H1 (cell line): Measurements from ENCODE around the gene WFDC8. TPM values are rescaled to one million over a fixed set of nuclear protein-coding genes. Genes with fewer than 3 reads are reported as not detected.

Experiments
- CTCF ChIA-PET: fragments of 300-600 bp; sonication (Branson Sonifier 250); formaldehyde crosslinking; loops from one replicate; lab custom pipeline; 2021; ENCODE audit not compliant: partially characterized antibody; lab: Charles Lee
- POLR2A ChIA-PET: fragments of 300-600 bp; sonication (Branson Sonifier 250); formaldehyde crosslinking; loops from one replicate; lab custom pipeline; 2021; ENCODE audit warnings: inconsistent platforms; ENCODE audit not compliant: partially characterized antibody; lab: Charles Lee
- DNase-seq, 2 experiments: peaks; one replicate each; pipeline versions ENCODE4 v3.0.0 to v3.0.0-alpha.2; 2010 to 2022; ENCODE audit warnings: low spot score in 2 of 2, low read depth in 1 of 2, mixed read lengths in 1 of 2
- FAIRE-seq: peaks from 2 replicates; lab custom pipeline; 2011; peaks lifted over from hg19 to GRCh38; lab: Jason Lieb, UNC
- H2AFZ ChIP-seq: 2 replicates; pipeline ENCODE4 v1.8.1; 2012; ENCODE audit warnings: low read length, inconsistent platforms
- H2AK5ac ChIP-seq: 2 replicates; pipeline ENCODE4 v1.6.1; 2013; ENCODE audit warnings: low read depth, low read length
- H2BK120ac ChIP-seq: replicated peaks from 2 replicates; pipeline ENCODE3; 2013; ENCODE audit warnings: low read depth, low read length, inconsistent platforms
- H2BK12ac ChIP-seq: 2 replicates; pipeline ENCODE4 v1.6.1; 2013; ENCODE audit warnings: low read depth, low read length
- H2BK15ac ChIP-seq: 2 replicates; pipeline ENCODE4 v1.6.1; 2013; ENCODE audit warnings: low read length
- H2BK20ac ChIP-seq: 2 replicates; pipeline ENCODE4 v1.6.1; 2013; ENCODE audit warnings: low read length
- H2BK5ac ChIP-seq: 2 replicates; pipeline ENCODE4 v1.6.1; 2013; ENCODE audit warnings: low read depth, low read length
- H3K14ac ChIP-seq: 2 replicates; pipeline ENCODE4 v1.6.1; 2013; ENCODE audit warnings: inconsistent platforms; ENCODE audit not compliant: insufficient read length
- H3K18ac ChIP-seq: 2 replicates; pipeline ENCODE4 v1.6.1; 2013; ENCODE audit warnings: low read length; ENCODE audit errors: extremely low read depth
- H3K23ac ChIP-seq: 2 replicates; pipeline ENCODE4 v1.6.1; 2013; ENCODE audit warnings: inconsistent platforms; ENCODE audit not compliant: insufficient read length
- H3K23me2 ChIP-seq: 2 replicates; pipeline ENCODE4 v1.6.1; 2013; ENCODE audit warnings: low read depth, low read length
- H3K27ac ChIP-seq: 2 replicates; pipeline ENCODE4 v1.6.1; 2011; ENCODE audit warnings: low read depth, low read length, inconsistent platforms
- H3K27me3 ChIP-seq, 4 experiments: replicated peaks in 1 of 4; 1 replicate in 1 of 4; 2 replicates in 3 of 4; pipeline versions ENCODE4 v1.6.1 to v1.8.1; 2011 to 2013; ENCODE audit warnings: low read length in 3 of 4, mild to moderate bottlenecking in 3 of 4, inconsistent platforms in 2 of 4, mixed read lengths in 2 of 4, moderate library complexity in 1 of 4; ENCODE audit not compliant: control insufficient read depth in 3 of 4, insufficient read depth in 3 of 4; ENCODE audit errors: extremely low read depth in 1 of 4
- H3K36me3 ChIP-seq, 4 experiments: 2 replicates each; pipeline versions ENCODE4 v1.6.1 to v1.8.1; 2011 to 2013; ENCODE audit warnings: mild to moderate bottlenecking in 4 of 4, low read length in 3 of 4, moderate library complexity in 2 of 4, control low read depth in 1 of 4, inconsistent platforms in 1 of 4; ENCODE audit not compliant: insufficient read depth in 4 of 4, control insufficient read depth in 2 of 4
- H3K4ac ChIP-seq: replicated peaks from 2 replicates; pipeline ENCODE3; 2013; ENCODE audit warnings: low read length, low read depth, mixed read lengths, inconsistent platforms; ENCODE audit not compliant: insufficient read length
- H3K4me1 ChIP-seq, 4 experiments: replicated peaks in 1 of 4; 1 replicate in 1 of 4; 2 replicates in 3 of 4; pipeline versions ENCODE4 v1.6.1 to v1.8.1; 2011 to 2013; ENCODE audit warnings: low read length in 3 of 4, inconsistent platforms in 2 of 4, mixed read lengths in 1 of 4; ENCODE audit not compliant: insufficient read depth in 4 of 4, control insufficient read depth in 3 of 4
- H3K4me2 ChIP-seq, 2 experiments: 2 replicates each; pipeline versions ENCODE4 v1.6.1 to v1.8.1; 2011 to 2013; ENCODE audit warnings: low read depth in 2 of 2, low read length in 2 of 2, control low read depth in 1 of 2, inconsistent platforms in 1 of 2, mild to moderate bottlenecking in 1 of 2; ENCODE audit not compliant: insufficient read depth in 1 of 2
- H3K4me3 ChIP-seq, 4 experiments: fragments of 200-600, 300-600 bp in 1 of 4; sonication (generic), shearing (Covaris generic), sonication (Bioruptor Twin) in 1 of 4; 2 replicates each; pipeline versions ENCODE4 v1.5.1 to v1.8.1; 2011 to 2016; ENCODE audit warnings: low read length in 4 of 4, low read depth in 3 of 4, control low read depth in 2 of 4, inconsistent platforms in 2 of 4, mild to moderate bottlenecking in 2 of 4, mixed read lengths in 1 of 4, moderate library complexity in 1 of 4; ENCODE audit not compliant: insufficient read depth in 2 of 4; ENCODE audit errors: extremely low read depth in 1 of 4
- H3K56ac ChIP-seq: replicated peaks from 2 replicates; pipeline ENCODE3; 2013; ENCODE audit warnings: low read depth, mild to moderate bottlenecking, mixed read lengths, low read length, inconsistent platforms; ENCODE audit not compliant: insufficient read length
- H3K79me1 ChIP-seq: 2 replicates; pipeline ENCODE4 v1.6.1; 2013; ENCODE audit warnings: low read depth, low read length, control low read depth
- H3K79me2 ChIP-seq, 2 experiments: 2 replicates each; pipeline versions ENCODE4 v1.6.1 to v1.8.1; 2012 to 2013; ENCODE audit warnings: low read length in 2 of 2, mild to moderate bottlenecking in 2 of 2, inconsistent platforms in 1 of 2; ENCODE audit not compliant: insufficient read depth in 2 of 2, control insufficient read depth in 1 of 2
- H3K9ac ChIP-seq, 4 experiments: replicated peaks in 1 of 4; 1 replicate in 1 of 4; 2 replicates in 3 of 4; pipeline versions ENCODE4 v1.6.1 to v1.8.1; 2011 to 2013; ENCODE audit warnings: low read depth in 3 of 4, low read length in 3 of 4, control low read depth in 2 of 4, mild to moderate bottlenecking in 2 of 4, moderate library complexity in 2 of 4, inconsistent platforms in 1 of 4; ENCODE audit errors: extremely low read depth in 1 of 4
- H3K9me3 ChIP-seq, 2 experiments: 2 replicates each; pipeline versions ENCODE4 v1.6.1 to v1.8.1; 2012 to 2013; ENCODE audit warnings: mild to moderate bottlenecking in 2 of 2, moderate library complexity in 2 of 2, control low read depth in 1 of 2, inconsistent platforms in 1 of 2, low read depth in 1 of 2, low read length in 1 of 2, mixed read lengths in 1 of 2; ENCODE audit not compliant: insufficient read depth in 2 of 2
- H4K20me1 ChIP-seq, 2 experiments: replicated peaks in 1 of 2; 2 replicates each; pipeline versions ENCODE3 to v1.8.1; 2011 to 2013; ENCODE audit warnings: inconsistent platforms in 2 of 2, low read length in 2 of 2, mild to moderate bottlenecking in 1 of 2; ENCODE audit not compliant: insufficient read depth in 2 of 2, control insufficient read depth in 1 of 2
- H4K5ac ChIP-seq: 2 replicates; pipeline ENCODE4 v1.6.1; 2013; ENCODE audit warnings: low read length, low read depth, mixed read lengths, inconsistent platforms; ENCODE audit not compliant: insufficient read length
- H4K8ac ChIP-seq: 2 replicates; pipeline ENCODE4 v1.8.0; 2013; ENCODE audit warnings: mild to moderate bottlenecking, moderate library complexity, low read length, inconsistent platforms; ENCODE audit not compliant: insufficient read depth; ENCODE audit errors: extremely low read depth
- H4K91ac ChIP-seq: replicated peaks from 2 replicates; pipeline ENCODE3; 2013; ENCODE audit warnings: low read length, mixed read lengths, inconsistent platforms; ENCODE audit not compliant: insufficient read length
- ASH2L ChIP-seq: fragments of 200-600, 300-600 bp; sonication (generic); IDR thresholded peaks from one replicate; pipeline ENCODE4 v1.7.1; 2017; ENCODE audit warnings: low read length
- BRCA1 ChIP-seq: IDR thresholded peaks from 2 replicates; pipeline ENCODE4 v1.6.1; 2012; ENCODE audit warnings: low read depth, low read length, improper control_type of control experiment
- CEBPB ChIP-seq: IDR thresholded peaks from 2 replicates; pipeline ENCODE4 v1.6.1; 2012; ENCODE audit warnings: low read depth, low read length
- FOSL1 ChIP-seq: IDR thresholded peaks from 2 replicates; pipeline ENCODE4 v1.6.1; 2011; ENCODE audit warnings: mild to moderate bottlenecking, low read depth, low read length, moderate library complexity; ENCODE audit not compliant: insufficient read depth
- HDAC6 ChIP-seq: IDR thresholded peaks from one replicate; pipeline ENCODE4 v1.7.1; 2012; ENCODE audit warnings: low read depth, mild to moderate bottlenecking, inconsistent platforms, low read length, moderate library complexity
- KDM4A ChIP-seq: IDR thresholded peaks from one replicate; pipeline ENCODE4 v1.7.1; 2012; ENCODE audit warnings: low read depth, mild to moderate bottlenecking, moderate library complexity, low read length, inconsistent platforms; ENCODE audit not compliant: severe bottlenecking
- PHF8 ChIP-seq: fragments of 200-600 bp; sonication (generic); conservative IDR thresholded peaks from 2 replicates; pipeline ENCODE4 v1.7.1; 2012; ENCODE audit warnings: low read depth, mild to moderate bottlenecking, inconsistent platforms, low read length, moderate library complexity
- RBBP5 ChIP-seq: IDR thresholded peaks from 2 replicates; pipeline ENCODE4 v1.7.1; 2012; ENCODE audit warnings: low read depth, mild to moderate bottlenecking, inconsistent platforms, low read length, moderate library complexity, borderline replicate concordance
- SAP30 ChIP-seq: fragments of 300-600 bp; sonication (generic); IDR thresholded peaks from 2 replicates; pipeline ENCODE4 v1.7.1; 2012; ENCODE audit warnings: low read length, moderate library complexity, mild to moderate bottlenecking, inconsistent platforms; ENCODE audit not compliant: insufficient read depth, insufficient replicate concordance
- SIN3A ChIP-seq, 2 experiments: IDR thresholded peaks in 1 of 2; conservative IDR thresholded peaks in 1 of 2; 2 replicates each; pipeline ENCODE4 v1.6.1; 2011 to 2012; ENCODE audit warnings: low read length in 2 of 2, improper control_type of control experiment in 1 of 2, low read depth in 1 of 2, mild to moderate bottlenecking in 1 of 2
- SIX5 ChIP-seq: IDR thresholded peaks from 2 replicates; pipeline ENCODE4 v1.6.1; 2011; ENCODE audit warnings: mild to moderate bottlenecking, low read depth, low read length
- SP2 ChIP-seq: IDR thresholded peaks from 2 replicates; pipeline ENCODE4 v1.6.1; 2012; ENCODE audit warnings: mild to moderate bottlenecking, low read length, inconsistent platforms
- TCF12 ChIP-seq: IDR thresholded peaks from 2 replicates; pipeline ENCODE4 v1.6.1; 2011; ENCODE audit warnings: low read depth, mild to moderate bottlenecking, low read length
- YY1 ChIP-seq: IDR thresholded peaks from 2 replicates; pipeline ENCODE4 v1.6.1; 2011; ENCODE audit warnings: low read depth, mild to moderate bottlenecking, low read length
- ZNF274 ChIP-seq: IDR thresholded peaks from 2 replicates; pipeline ENCODE4 v1.7.0; 2012; ENCODE audit warnings: low read length, borderline replicate concordance; ENCODE audit errors: extremely low read depth
- WGBS, 2 experiments: shearing (Covaris generic) in 1 of 2; methylation state at CpG; one replicate each; pipeline versions ENCODE4 v1.1.6 to v1.1.7; 2013 to 2015; ENCODE audit warnings: low lambda C conversion rate in 2 of 2, mixed read lengths in 2 of 2, inconsistent platforms in 1 of 2, low coverage in 1 of 2, missing lambda C conversion rate in 1 of 2; ENCODE audit not compliant: insufficient replicate concordance in 2 of 2, insufficient coverage in 1 of 2, insufficient read length in 1 of 2; ENCODE audit errors: extremely low coverage in 1 of 2, missing lambda C conversion rate in 1 of 2; 5-methylcytosine and 5-hydroxymethylcytosine counted together
- polyA plus RNA-seq, 7 experiments: library from polyadenylated mRNA; depleted of rRNA in 3 of 7; stranded (reverse) in 5 of 7; unstranded in 2 of 7; fragments of >200 nt in 5 of 7; fragments of 200-250 nt in 2 of 7; gene quantifications; 1 replicate in 5 of 7; 2 replicates in 1 of 7; 4 replicates in 1 of 7; pipeline versions ENCODE4 v1.2.1 to v1.2.3, GENCODE V29; 2011 to 2013; ENCODE audit warnings: missing spikeins in 2 of 7, mixed read lengths in 2 of 7
- total RNA-seq: library from RNA; stranded (reverse); fragmentation: NEBNext Ultra II Directional; extraction: Animal tissue kit (Norgen Biotek cat#: 25700); gene quantifications from 2 replicates; pipeline ENCODE4 v1.2.1, GENCODE V29; 2021

WFDC8 gene
- total and polyA plus RNA-seq, 2 of the 8 experiments (the other 6 are each of a cell fraction or from before 2014, with no cell fraction given), result not detected

DNA sequence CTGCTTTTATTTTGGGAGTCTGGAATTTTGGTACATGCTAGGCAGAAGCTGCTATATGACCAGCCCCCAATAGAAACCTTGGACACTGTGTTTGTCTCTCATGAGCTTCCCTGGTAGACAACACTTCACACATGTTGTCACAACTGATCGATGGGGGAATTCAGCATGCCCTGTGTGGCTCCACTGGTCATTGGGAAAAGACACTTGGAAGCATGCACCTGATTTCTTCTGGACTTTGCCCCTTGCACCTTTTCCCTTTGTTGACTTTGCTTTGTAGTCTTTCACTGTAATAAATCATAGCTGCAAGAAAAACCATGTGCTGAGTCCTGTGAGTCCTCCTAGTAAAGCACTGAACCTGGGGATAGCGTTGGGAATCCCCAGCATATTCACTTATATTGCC lies 42.5 kb upstream of the WFDC8 start:
- WGBS, 2 experiments, result 86% methylated on average over 2 of the region's 2 CpGs; no CpG with 5 or more reads in 1 of the 2 experiments
- Histone ChIP-seq H3K79me1 (no peaks in the 10 kb centered on the region), H4K91ac (no peak overlapping the region), H4K5ac (no peak overlapping the region), H3K36me3 (no peaks in the 10 kb centered on the region), H2AFZ (0 out of 2 replicates have a peak overlapping the region, but pooled peaks have one; percentile 25), H2BK5ac (no peak overlapping the region), H3K23ac (no peak overlapping the region), H3K9me3 (no peaks in the 10 kb centered on the region), H2BK15ac (0 out of 2 replicates have a peak overlapping the region, but pooled peaks have one; percentile 13), H3K23me2 (no peaks in the 10 kb centered on the region), H3K27ac (no peak overlapping the region), H4K20me1 (no peaks in the 10 kb centered on the region), H3K27me3 (no peaks in the 10 kb centered on the region), H3K18ac (no peak overlapping the region), H3K14ac (no peak overlapping the region), H3K4me3 (no peak overlapping the region), H2BK12ac (no peak overlapping the region), H3K4me1 (no peaks in the 10 kb centered on the region), H3K56ac (no peak overlapping the region), H3K79me2 (no peaks in the 10 kb centered on the region), H2BK120ac (no peak overlapping the region), H3K4ac (no peak overlapping the region), H4K8ac (no peak overlapping the region), H2AK5ac (no peak overlapping the region), H2BK20ac (no peak overlapping the region), H3K4me2 (no peak overlapping the region), H3K9ac (no peak overlapping the region)
- FAIRE-seq (no peak), DNase-seq (no peak)
- TF ChIP-seq ASH2L (no peak), FOSL1 (no peak), PHF8 (no peak), HDAC6 (no peak), SIX5 (no peak), KDM4A (no peak), YY1 (no peak), RBBP5 (no peak), ZNF274 (no peak), SP2 (no peak), TCF12 (no peak), CEBPB (no peak), SIN3A (conservative IDR thresholded peaks at IDR 0.05 in 1 of 2, IDR thresholded peaks at IDR 0.05 in 1 of 2; ENCODE audit: low read depth in 1 of 2, low read length in 2 of 2) (no peak), SAP30 (no peak), BRCA1 (no peak)
- POLR2A ChIA-PET, result no interaction called here
- CTCF ChIA-PET, result no interaction called here
